ENCODE results near the gene CFAP141.
"Not testable (repeated sequence)": the region's sequence is repeated elsewhere in the genome, so short reads cannot be mapped to it uniquely, and the experiment has no call there.

Gene CFAP141

GRCh38 chr1:154206196-154206595 lies at the start of gene CFAP141:
Gene CFAP141, minus strand, starts transcription at chr1:154206333. Its CDS starts 26 bp downstream, at chr1:154206307.
- Histone ChIP-seq H3K9me3 (ENCODE audit: control insufficient read depth, insufficient read depth, low read depth, low read length) (no peaks in the 10 kb centered on the region), H3K9ac (ENCODE audit: low read length) (no peak within 1 kb of the TSS), H3K4me3 (ENCODE audit: low read depth, low read length) (no peak within 1 kb of the TSS), H3K27ac (ENCODE audit: low read depth, low read length) (no peak within 1 kb of the TSS), H3K36me3 (ENCODE audit: control insufficient read depth, insufficient read depth, low read length) (peaks cover 50% of the 10 kb centered on the region), H3K27me3 (ENCODE audit: control insufficient read depth, insufficient read depth, low read length) (no peaks in the 10 kb centered on the region), H3K4me1 (ENCODE audit: control insufficient read depth, insufficient read depth, low read length) (no peaks in the 10 kb centered on the region)

- H3K9me3 ChIP-seq (ENCODE audit: control insufficient read depth, insufficient read depth, low read depth, low read length): no peaks in the 10 kb centered on the region
- no peaks in the 10 kb centered on the region for H3K4me1 ChIP-seq (ENCODE audit: control insufficient read depth, insufficient read depth, low read length)
- peaks cover 100% of the 10 kb centered on the region for H3K36me3 ChIP-seq (ENCODE audit: control insufficient read depth, insufficient read depth, low read length)
- H3K27me3 ChIP-seq (ENCODE audit: control insufficient read depth, insufficient read depth, low read length): no peaks in the 10 kb centered on the region
- H3K9ac ChIP-seq (ENCODE audit: low read length): no peak overlapping the region
- H3K4me3 ChIP-seq (ENCODE audit: low read depth, low read length): no peak overlapping the region
- no peak overlapping the region for H3K27ac ChIP-seq (ENCODE audit: low read depth, low read length)
Measured at GRCh38 chr1:154253671-154254070, 47.5 kb upstream of the CFAP141 start.

- Histone ChIP-seq H3K4me1 (ENCODE audit: control insufficient read depth, insufficient read depth, low read length) (no peaks in the 10 kb centered on the region), H3K9me3 (ENCODE audit: control insufficient read depth, insufficient read depth, low read depth, low read length) (no peaks in the 10 kb centered on the region), H3K27ac (ENCODE audit: low read depth, low read length) (no peak overlapping the region), H3K27me3 (ENCODE audit: control insufficient read depth, insufficient read depth, low read length) (no peaks in the 10 kb centered on the region), H3K36me3 (ENCODE audit: control insufficient read depth, insufficient read depth, low read length) (peaks cover 98% of the 10 kb centered on the region), H3K9ac (ENCODE audit: low read length) (no peak overlapping the region), H3K4me3 (ENCODE audit: low read depth, low read length) (no peak overlapping the region)
Measured at GRCh38 chr1:154241703-154242351, 35.7 kb upstream of the CFAP141 start.

- H3K4me3 ChIP-seq (ENCODE audit: low read depth, low read length): no peak overlapping the region
- H3K36me3 ChIP-seq (ENCODE audit: control insufficient read depth, insufficient read depth, low read length): peaks cover 98% of the 10 kb centered on the region
- H3K9me3 ChIP-seq (ENCODE audit: control insufficient read depth, insufficient read depth, low read depth, low read length): no peaks in the 10 kb centered on the region
- no peak overlapping the region for H3K9ac ChIP-seq (ENCODE audit: low read length)
- H3K27ac ChIP-seq (ENCODE audit: low read depth, low read length): no peak overlapping the region
- H3K4me1 ChIP-seq (ENCODE audit: control insufficient read depth, insufficient read depth, low read length): no peaks in the 10 kb centered on the region
- no peaks in the 10 kb centered on the region for H3K27me3 ChIP-seq (ENCODE audit: control insufficient read depth, insufficient read depth, low read length)
Measured at GRCh38 chr1:154240294-154240833, 34.2 kb upstream of the CFAP141 start.

GRCh38 chr1:154239491-154239890 lies 33.4 kb upstream of the CFAP141 start:
- Histone ChIP-seq H3K36me3 (ENCODE audit: control insufficient read depth, insufficient read depth, low read length) (peaks cover 98% of the 10 kb centered on the region), H3K4me1 (ENCODE audit: control insufficient read depth, insufficient read depth, low read length) (no peaks in the 10 kb centered on the region), H3K9ac (ENCODE audit: low read length) (no peak overlapping the region), H3K27ac (ENCODE audit: low read depth, low read length) (no peak overlapping the region), H3K9me3 (ENCODE audit: control insufficient read depth, insufficient read depth, low read depth, low read length) (no peaks in the 10 kb centered on the region), H3K4me3 (ENCODE audit: low read depth, low read length) (no peak overlapping the region), H3K27me3 (ENCODE audit: control insufficient read depth, insufficient read depth, low read length) (no peaks in the 10 kb centered on the region)

GRCh38 chr1:154237880-154238506 lies 31.9 kb upstream of the CFAP141 start:
- Histone ChIP-seq H3K36me3 (ENCODE audit: control insufficient read depth, insufficient read depth, low read length) (peaks cover 96% of the 10 kb centered on the region), H3K27me3 (ENCODE audit: control insufficient read depth, insufficient read depth, low read length) (no peaks in the 10 kb centered on the region), H3K9me3 (ENCODE audit: control insufficient read depth, insufficient read depth, low read depth, low read length) (no peaks in the 10 kb centered on the region), H3K4me1 (ENCODE audit: control insufficient read depth, insufficient read depth, low read length) (no peaks in the 10 kb centered on the region), H3K4me3 (ENCODE audit: low read depth, low read length) (no peak overlapping the region), H3K27ac (ENCODE audit: low read depth, low read length) (no peak overlapping the region), H3K9ac (ENCODE audit: low read length) (no peak overlapping the region)

GRCh38 chr1:154237435-154237834 lies 31.3 kb upstream of the CFAP141 start:
- Histone ChIP-seq H3K4me1 (ENCODE audit: control insufficient read depth, insufficient read depth, low read length) (no peaks in the 10 kb centered on the region), H3K27me3 (ENCODE audit: control insufficient read depth, insufficient read depth, low read length) (no peaks in the 10 kb centered on the region), H3K9me3 (ENCODE audit: control insufficient read depth, insufficient read depth, low read depth, low read length) (no peaks in the 10 kb centered on the region), H3K9ac (ENCODE audit: low read length) (no peak overlapping the region), H3K27ac (ENCODE audit: low read depth, low read length) (no peak overlapping the region), H3K4me3 (ENCODE audit: low read depth, low read length) (no peak overlapping the region), H3K36me3 (ENCODE audit: control insufficient read depth, insufficient read depth, low read length) (peaks cover 96% of the 10 kb centered on the region)

- Histone ChIP-seq H3K36me3 (ENCODE audit: control insufficient read depth, insufficient read depth, low read length) (peaks cover 96% of the 10 kb centered on the region), H3K4me3 (ENCODE audit: low read depth, low read length) (no peak overlapping the region), H3K4me1 (ENCODE audit: control insufficient read depth, insufficient read depth, low read length) (no peaks in the 10 kb centered on the region), H3K9me3 (ENCODE audit: control insufficient read depth, insufficient read depth, low read depth, low read length) (no peaks in the 10 kb centered on the region), H3K27me3 (ENCODE audit: control insufficient read depth, insufficient read depth, low read length) (no peaks in the 10 kb centered on the region), H3K27ac (ENCODE audit: low read depth, low read length) (no peak overlapping the region), H3K9ac (ENCODE audit: low read length) (no peak overlapping the region)
Measured at GRCh38 chr1:154236855-154237254, 30.7 kb upstream of the CFAP141 start.

- H3K4me1 ChIP-seq (ENCODE audit: control insufficient read depth, insufficient read depth, low read length); H3K9me3 ChIP-seq (ENCODE audit: control insufficient read depth, insufficient read depth, low read depth, low read length); H3K4me3 ChIP-seq (ENCODE audit: low read depth, low read length); H3K27ac ChIP-seq (ENCODE audit: low read depth, low read length); H3K9ac ChIP-seq (ENCODE audit: low read length); H3K27me3 ChIP-seq (ENCODE audit: control insufficient read depth, insufficient read depth, low read length): not testable (repeated sequence)
- H3K36me3 ChIP-seq (ENCODE audit: control insufficient read depth, insufficient read depth, low read length): peaks cover 98% of the 10 kb centered on the region
Measured at GRCh38 chr1:154233127-154233526, 27.0 kb upstream of the CFAP141 start.

GRCh38 chr1:154231112-154231511 lies 25.0 kb upstream of the CFAP141 start:
- H3K9ac ChIP-seq (ENCODE audit: low read length); H3K4me3 ChIP-seq (ENCODE audit: low read depth, low read length); H3K4me1 ChIP-seq (ENCODE audit: control insufficient read depth, insufficient read depth, low read length); H3K27ac ChIP-seq (ENCODE audit: low read depth, low read length); H3K9me3 ChIP-seq (ENCODE audit: control insufficient read depth, insufficient read depth, low read depth, low read length); H3K27me3 ChIP-seq (ENCODE audit: control insufficient read depth, insufficient read depth, low read length): not testable (repeated sequence)
- peaks cover 98% of the 10 kb centered on the region for H3K36me3 ChIP-seq (ENCODE audit: control insufficient read depth, insufficient read depth, low read length)

- Histone ChIP-seq H3K9me3 (ENCODE audit: control insufficient read depth, insufficient read depth, low read depth, low read length) (no peaks in the 10 kb centered on the region), H3K4me3 (ENCODE audit: low read depth, low read length) (no peak overlapping the region), H3K27ac (ENCODE audit: low read depth, low read length) (no peak overlapping the region), H3K9ac (ENCODE audit: low read length) (no peak overlapping the region), H3K27me3 (ENCODE audit: control insufficient read depth, insufficient read depth, low read length) (no peaks in the 10 kb centered on the region), H3K36me3 (ENCODE audit: control insufficient read depth, insufficient read depth, low read length) (peaks cover 64% of the 10 kb centered on the region), H3K4me1 (ENCODE audit: control insufficient read depth, insufficient read depth, low read length) (peaks cover 7% of the 10 kb centered on the region; the same call in 1 of the 2 replicates)
Measured at GRCh38 chr1:154225370-154225769, 19.2 kb upstream of the CFAP141 start.

Data from HUES6 (cell line).